NCI-H2107 (cell line): ENCODE results near the gene NBEAL1.
"Not testable (repeated sequence)": the region's sequence is repeated elsewhere in the genome, so short reads cannot be mapped to it uniquely, and the experiment has no call there.

ENCODE experiments used
- DNase-seq: peaks from one replicate; lab custom pipeline; 2025; lab: John Stamatoyannopoulos, UW

Gene NBEAL1

GRCh38 chr2:203039211-203039610 is 24.5 kb downstream of the NBEAL1 start:
- not testable (repeated sequence) for DNase-seq

- DNase-seq, result no peak
Measured at GRCh38 chr2:203040966-203041521, 26.4 kb downstream of the NBEAL1 start.

DNA sequence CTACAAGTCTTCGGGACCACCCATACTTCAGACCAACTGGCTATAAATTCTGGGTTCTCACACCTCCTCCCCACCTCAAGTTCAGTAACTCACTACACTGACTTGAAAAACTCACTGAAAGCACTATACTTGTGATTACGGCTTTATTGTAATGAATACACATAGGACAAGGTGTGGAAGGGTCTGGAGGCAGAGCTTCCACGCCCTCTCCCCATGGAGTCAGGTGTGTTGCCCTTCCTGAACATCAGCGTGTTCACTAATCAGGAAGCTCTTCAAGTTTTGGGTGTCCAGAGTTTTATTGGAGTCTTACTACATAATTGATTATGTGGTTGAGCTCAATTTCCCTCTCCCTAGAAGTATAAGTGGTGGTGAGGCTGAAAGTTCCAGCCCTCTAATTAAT is 27.5 kb downstream of the NBEAL1 start:
- DNase-seq, result no peak

- DNase-seq, result no peak
Measured at GRCh38 chr2:203043226-203043625, 28.6 kb downstream of the NBEAL1 start.

DNA sequence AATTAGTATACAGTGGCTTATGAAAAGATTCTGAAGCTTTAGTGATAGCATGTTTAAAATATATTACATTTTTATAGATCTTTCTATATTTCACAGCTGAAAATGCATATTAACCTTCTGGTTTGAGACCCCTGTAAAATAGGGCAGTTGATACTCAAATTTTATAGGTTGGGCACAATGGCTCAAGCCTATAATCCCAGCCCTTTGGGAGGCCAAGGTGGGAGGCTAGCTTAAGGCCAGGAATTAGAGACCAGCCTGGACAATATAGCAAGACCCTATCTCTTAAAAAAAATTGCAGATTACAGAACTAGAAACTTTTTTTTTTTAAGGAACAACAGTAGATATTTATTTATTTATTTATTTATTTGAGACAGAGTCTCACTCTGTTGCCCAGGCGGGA is 31.2 kb downstream of the NBEAL1 start:
- DNase-seq, result no peak

DNA sequence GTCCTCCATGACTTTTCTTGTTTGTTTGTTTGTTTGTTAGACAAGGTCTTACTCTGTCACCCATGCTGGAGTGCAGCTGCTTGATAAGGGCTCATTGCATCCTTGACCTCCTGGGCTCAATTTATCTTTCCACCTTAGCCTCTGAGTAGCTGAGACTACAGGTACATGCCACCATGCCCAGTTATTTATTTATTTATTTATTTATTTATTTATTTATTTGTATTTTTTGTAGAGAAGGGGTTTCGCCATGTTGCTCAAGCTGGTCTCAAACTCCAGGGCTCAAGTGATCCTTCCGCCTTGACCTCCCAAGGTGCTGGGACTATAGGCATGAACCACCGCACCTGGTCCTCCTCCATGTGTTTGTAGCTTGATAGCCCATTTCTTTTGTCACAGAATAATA is 37.9 kb downstream of the NBEAL1 start:
- no peak for DNase-seq

DNA sequence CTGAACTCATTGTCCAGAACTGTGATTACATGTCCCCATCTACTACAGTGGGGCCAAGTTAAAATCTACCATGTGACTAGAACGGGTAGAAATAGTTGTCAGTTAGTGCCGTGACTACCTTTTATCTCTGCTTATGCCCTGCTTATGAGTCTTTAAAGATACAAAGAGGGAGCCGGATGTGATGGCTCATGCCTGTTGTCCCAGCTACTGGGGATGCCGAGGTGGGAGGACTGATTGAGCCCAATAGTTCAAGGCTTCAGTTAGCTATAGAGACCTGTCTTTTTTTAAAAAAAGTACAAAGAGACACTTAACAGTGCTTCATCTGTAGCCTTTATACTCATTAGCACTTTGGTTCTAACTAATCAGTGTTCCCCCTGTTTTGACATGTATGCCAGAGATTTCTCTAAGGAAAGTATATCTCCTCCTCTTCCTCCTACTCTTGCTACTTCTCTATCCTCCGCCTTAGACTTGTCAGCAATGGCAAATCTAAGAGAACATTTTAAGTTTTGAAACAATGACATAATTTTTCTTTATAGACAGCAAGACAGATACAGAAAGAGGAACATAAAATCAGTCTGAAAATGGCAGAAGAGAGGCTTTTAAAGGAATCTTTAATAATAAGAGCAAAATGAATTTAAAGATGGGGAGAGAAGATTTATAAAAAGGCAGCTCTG is 45.0 kb downstream of the NBEAL1 start:
- no peak for DNase-seq

- no peak for DNase-seq
Measured at GRCh38 chr2:203061346-203061745, 46.7 kb downstream of the NBEAL1 start.

- no peak for DNase-seq
Measured at GRCh38 chr2:203062126-203062525, 47.5 kb downstream of the NBEAL1 start.

DNA sequence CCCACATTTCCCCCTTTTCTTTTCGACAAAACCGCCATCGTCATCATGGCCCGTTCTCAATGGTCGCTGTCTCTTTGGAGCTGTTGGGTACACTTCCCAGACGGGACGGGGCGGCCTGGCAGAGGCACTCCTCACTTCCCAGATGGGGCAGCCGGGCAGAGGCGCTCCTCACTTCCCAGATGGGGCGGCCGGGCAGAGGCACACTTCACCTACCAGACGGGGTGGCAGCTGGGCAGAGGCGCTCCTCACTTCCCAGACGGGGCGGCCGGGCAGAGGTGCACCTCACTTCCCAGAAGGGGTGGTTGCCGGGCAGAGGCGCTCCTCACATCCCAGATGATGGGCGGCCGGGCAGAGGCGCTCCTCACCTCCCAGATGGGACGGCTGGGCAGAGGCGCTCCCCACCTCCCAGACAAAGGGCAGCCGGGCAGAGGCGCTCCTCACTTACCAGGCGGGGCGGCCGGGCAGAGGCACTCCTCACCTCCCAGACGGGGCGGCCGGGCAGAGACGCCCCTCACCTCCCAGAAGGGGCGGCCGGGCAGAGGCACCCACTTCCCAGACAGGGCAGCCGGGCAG is 51.9 kb downstream of the NBEAL1 start:
- not testable (repeated sequence) for DNase-seq

- DNase-seq, result no peak
Measured at GRCh38 chr2:203070701-203071100, 56.0 kb downstream of the NBEAL1 start.

- DNase-seq, result no peak
Measured at GRCh38 chr2:203071148-203071547, 56.5 kb downstream of the NBEAL1 start.

DNA sequence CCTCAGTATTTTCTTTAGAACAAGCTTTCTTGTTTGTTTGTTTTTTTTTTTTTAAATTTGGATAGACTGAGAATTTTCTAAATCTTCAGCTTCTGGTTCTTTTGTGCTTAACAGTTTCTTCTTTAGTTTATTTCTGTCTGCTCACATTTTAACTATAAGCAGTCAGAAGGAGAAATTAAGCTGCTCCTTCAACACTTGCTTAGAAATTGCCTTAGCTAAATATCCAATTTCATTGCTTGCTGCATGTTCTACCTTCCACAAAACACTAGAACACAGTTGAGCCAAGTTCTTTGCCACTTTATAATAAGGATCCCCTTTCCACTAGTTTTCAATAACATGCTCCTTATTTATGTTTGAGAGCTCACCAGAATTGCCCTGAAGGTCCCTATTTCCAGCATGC is 57.7 kb downstream of the NBEAL1 start:
- no peak for DNase-seq

DNA sequence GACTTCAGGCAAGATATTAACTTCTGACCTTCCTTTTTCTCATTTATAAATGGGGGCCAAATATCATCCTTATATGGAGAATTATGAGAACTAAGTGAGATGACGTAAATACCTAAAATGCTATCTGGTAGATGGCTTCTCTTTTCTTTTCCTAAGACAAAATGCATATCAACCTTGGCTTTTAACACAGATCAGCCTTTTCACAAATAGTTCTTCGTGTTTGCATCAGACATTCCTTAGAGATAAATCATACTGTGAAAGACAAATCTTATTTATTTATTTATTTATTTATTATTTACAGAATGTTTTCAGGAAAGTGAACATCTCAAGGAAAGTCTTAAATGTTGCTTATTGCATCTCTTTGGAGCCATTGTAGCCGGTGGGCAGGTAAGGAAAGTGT is 62.8 kb downstream of the NBEAL1 start:
- DNase-seq, result no peak

- no peak for DNase-seq
Measured at GRCh38 chr2:203080447-203081045, 65.9 kb downstream of the NBEAL1 start.

DNA sequence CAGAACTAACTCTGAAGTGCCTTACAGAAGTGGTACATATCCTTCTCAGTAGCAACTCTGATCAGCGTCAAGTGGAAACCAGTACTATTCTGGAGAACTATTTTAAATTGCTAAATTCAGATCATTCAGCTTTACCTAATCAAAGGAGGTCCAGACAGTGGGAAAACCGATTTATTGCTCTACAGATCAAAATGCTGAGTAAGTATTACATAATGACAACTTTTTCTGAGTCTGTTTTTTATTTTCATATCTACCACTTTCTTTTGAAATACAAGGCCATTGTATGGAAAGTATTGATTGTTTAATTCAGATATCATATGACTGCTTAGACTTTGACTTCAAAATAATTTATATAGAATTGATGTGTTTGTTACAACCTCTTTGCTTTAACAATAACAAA is 68.7 kb downstream of the NBEAL1 start:
- no peak for DNase-seq

DNA sequence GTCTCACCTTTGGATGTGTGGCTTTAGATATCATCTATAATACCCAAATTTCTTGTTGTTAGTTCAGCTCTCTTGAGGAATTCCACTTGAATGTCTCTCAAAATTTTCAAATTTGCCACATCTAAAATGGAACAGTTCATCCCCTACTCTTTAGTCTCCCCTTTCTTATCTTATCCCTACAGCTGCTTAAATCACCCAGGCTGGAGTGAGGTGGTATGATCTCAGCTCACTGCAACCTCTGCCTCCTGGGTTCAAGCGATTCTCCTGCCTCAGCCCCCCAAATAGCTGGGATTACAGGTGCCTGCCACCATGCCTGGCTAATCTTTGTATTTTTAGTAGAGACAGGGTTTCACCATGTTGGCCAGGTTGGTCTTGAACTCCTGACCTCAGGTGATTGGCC is 71.7 kb downstream of the NBEAL1 start:
- not testable (repeated sequence) for DNase-seq

GRCh38 chr2:203090721-203091120 is 76.0 kb downstream of the NBEAL1 start:
- DNase-seq, result not testable (repeated sequence)

DNA sequence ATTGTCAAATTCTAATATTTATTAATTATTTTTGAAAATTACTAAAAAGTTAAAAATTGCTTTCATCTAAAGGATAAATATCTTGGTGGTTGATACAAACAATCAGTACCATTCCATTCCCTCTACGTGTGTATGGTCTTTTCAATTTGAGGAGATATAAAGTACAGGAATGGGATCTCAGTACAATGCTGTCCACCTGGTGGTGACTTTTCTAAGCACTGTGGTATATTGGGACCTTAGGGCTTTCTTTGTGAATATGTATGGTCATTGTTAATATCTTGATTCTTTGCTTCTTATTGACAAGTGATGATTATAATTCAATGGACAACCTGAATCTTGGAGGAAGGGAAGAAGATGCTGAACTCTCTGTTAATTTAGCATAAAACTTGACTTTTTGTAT is 83.1 kb downstream of the NBEAL1 start:
- no peak for DNase-seq

GRCh38 chr2:203102357-203102756 is 87.7 kb downstream of the NBEAL1 start:
- not testable (repeated sequence) for DNase-seq

- no peak for DNase-seq
Measured at GRCh38 chr2:203104273-203104672, 89.6 kb downstream of the NBEAL1 start.

- DNase-seq, result no peak
Measured at GRCh38 chr2:203105996-203106395, 91.3 kb downstream of the NBEAL1 start.

DNA sequence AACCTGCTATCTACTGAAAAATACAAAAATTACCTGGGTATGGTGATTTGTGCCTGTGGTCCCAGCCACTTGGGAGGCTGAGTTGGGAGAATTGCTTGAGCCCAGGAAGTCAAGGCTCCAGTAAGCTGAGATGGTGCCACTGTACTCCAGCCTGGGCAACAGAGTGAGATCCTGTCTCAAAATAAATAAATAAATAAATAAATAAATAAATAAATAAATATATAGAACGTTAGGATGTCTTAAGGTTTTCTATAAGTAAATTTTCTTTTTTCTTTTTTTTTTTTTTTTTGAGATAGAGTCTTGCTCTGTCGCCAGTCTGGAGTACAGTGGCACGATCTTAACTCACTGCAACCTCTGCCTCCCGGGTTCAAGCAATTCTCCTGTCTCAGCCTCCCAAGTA is 95.8 kb downstream of the NBEAL1 start:
- not testable (repeated sequence) for DNase-seq
